Kidney tubule cell (primary cell): ENCODE results near the gene SNRPF.

Source experiments
- DNase-seq: peaks from one replicate; pipeline ENCODE4 v3.0.0-alpha.2; 2018; ENCODE audit warnings: low spot score

SNRPF gene

GRCh38 chr12:95859344-95859816, 628 bp downstream of the SNRPF start:
- peak; percentile 48 for DNase-seq

DNA sequence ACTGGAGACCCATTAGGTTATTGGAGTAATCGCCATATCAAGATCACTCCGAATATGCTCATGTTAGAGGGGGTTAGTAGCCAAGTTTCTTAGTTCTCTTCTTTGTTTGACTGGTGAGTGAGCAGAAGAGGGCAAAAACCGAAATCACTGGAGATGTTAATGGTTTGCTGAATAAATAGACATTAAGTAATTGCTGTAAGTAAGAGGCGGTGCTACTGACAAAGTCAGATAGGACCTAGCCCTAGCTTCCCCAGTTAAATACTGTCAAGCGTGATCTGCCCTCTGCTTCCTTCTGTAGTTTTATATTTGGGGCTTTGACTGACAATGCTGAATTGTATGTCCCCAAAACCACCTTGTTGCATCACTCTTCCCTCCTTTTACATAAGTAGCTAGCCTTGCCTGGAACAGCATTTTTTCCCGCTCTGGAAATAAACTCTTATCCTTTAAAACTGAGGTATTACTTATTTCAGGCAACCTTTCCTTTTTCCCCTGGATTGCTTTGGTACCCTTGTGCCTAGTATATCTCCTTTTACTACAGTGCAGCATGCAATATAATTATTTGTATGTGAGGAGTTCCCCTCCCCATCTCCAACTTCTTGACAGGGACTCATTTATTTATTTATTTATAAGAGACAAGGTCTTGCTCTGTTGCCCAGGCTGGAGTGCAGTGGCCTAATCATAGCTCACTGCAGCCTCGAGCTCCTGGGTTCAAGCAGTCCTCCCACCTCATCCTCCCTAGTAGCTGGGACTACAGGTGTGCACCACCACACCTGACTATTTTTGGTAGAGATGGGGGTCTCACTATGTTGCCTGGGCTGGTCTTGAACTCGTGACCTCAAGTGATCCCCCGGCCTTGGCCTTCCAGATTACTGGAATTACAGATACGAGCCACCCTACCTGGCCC, 1.4 kb downstream of the SNRPF start:
- DNase-seq = peak; percentile 9

GRCh38 chr12:95862038-95862437, 3.3 kb downstream of the SNRPF start:
- no peak for DNase-seq

DNA sequence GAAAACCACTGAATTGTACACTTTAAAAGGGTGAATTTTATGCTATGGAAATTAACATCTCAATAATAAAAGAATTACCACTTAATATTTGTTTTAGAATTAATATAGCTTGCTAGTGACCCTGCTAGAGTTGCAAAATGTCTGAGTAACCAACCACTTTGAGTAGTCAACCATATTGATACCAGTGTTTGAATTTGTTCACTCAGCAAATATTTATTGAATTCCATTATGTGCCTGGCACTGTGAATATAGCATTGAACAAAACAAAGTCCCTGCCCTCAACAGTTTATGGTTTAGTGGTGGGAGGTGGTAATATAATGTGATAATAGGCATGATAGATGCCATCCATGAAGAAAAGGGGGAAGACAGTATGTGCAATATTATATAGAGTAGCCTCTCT, 4.6 kb downstream of the SNRPF start:
- no peak for DNase-seq

- no peak for DNase-seq
These were observed 12.1 kb downstream of the SNRPF start for GRCh38 chr12:95870897-95871296.

- DNase-seq = no peak
These were observed 15.7 kb downstream of the SNRPF start for GRCh38 chr12:95874452-95874851.

DNA sequence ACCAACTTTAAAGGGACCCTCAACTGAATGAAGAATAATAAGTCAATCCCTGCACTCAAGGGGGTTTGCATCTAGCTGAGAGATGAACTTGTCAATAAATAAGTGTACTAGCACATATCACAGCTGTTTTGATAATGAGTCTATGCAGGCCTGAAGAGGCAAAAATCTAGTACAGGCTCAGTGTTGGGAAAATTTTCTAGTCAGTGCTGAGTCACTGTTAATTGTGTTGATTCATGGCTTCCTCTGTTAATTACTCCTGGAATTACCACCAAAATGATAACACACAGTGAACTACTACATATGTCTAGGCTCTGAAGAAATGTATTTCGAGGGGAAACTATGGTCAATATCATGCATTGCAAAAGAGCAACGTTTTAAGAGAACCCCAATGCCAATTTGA, 18.9 kb downstream of the SNRPF start:
- DNase-seq = peak; percentile 18

DNA sequence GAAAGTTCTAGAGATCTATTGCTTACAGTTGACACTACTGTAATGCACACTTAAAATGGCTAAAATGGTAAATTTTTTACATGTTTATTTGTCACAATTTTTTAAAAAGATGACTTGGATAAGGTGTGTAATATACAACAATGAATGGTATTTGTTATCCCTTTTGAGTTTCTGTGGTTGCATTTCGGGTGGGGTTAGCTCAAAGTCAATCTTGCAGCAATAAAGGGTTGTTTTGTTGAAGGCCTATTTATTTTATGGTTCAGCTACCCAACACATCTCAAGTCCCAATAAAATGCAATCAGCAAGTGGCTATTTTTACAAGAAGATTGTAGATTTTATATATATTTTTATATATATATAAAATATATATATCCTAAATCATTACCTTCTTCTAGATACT, 22.1 kb downstream of the SNRPF start:
- DNase-seq = no peak

GRCh38 chr12:95881331-95881955, 22.7 kb downstream of the SNRPF start:
- DNase-seq = no peak

DNA sequence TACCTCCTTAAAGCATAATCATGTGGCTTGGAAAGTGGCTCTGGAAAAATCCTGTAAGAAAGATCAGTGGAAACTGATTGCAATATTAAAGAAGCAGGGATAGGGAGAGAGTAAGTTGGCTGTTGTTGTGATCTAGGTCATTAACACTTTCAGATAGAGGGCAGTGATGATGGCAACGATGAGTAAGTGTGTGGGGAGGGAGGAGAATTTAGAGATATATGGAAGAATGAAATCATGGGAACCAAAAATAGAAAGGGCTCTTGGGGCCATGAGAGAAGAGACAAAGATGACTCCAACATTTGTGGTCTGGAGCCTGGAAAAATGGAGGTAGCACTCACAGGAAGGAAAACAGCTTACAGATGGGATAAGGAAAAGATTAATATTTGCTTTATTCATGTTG, 23.3 kb downstream of the SNRPF start:
- peak; percentile 26 for DNase-seq

GRCh38 chr12:95882873-95883272, 24.1 kb downstream of the SNRPF start:
- no peak for DNase-seq

- DNase-seq = no peak
These were observed 26.2 kb downstream of the SNRPF start for GRCh38 chr12:95884998-95885397.

DNA sequence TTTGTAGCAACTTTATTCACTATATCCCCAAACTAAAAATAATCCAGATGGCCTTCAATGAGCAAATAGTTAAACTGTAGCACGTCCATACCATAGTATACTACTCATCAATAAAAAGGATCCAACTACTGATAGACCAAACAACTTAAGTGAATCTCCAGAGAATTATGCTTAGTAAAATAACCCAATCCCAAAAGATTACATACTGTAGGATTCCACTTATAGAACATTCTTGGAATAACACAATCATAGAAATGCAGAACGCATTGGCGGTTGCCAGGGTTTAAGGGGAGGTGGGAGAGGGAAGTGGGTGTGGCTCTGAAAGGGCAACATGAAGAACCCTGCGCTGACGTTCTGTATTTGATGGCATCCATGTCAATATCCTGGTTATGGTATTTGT, 28.6 kb downstream of the SNRPF start:
- no peak for DNase-seq

GRCh38 chr12:95890958-95891357, 32.2 kb downstream of the SNRPF start:
- DNase-seq = no peak

- DNase-seq = no peak
These were observed 38.1 kb downstream of the SNRPF start for GRCh38 chr12:95896846-95897245.

DNA sequence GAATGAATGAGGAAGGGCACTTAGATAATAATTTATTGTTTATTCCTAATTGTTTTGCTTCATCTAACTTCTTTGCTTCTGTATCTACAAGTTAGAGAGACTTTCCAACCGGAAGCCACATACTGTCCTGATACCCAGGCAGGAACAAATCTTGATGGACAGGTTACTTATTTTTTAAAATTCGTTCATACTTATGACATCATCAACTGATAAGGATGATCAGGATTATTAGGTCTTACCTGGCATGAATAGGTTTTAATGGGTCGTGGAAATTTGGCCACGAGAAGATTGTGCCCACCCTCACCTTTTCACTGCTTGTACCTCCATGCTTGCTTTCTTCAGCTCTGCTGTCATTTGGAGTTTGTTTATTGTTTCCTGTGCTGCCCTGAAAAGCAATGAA, 39.3 kb downstream of the SNRPF start:
- DNase-seq = no peak

DNA sequence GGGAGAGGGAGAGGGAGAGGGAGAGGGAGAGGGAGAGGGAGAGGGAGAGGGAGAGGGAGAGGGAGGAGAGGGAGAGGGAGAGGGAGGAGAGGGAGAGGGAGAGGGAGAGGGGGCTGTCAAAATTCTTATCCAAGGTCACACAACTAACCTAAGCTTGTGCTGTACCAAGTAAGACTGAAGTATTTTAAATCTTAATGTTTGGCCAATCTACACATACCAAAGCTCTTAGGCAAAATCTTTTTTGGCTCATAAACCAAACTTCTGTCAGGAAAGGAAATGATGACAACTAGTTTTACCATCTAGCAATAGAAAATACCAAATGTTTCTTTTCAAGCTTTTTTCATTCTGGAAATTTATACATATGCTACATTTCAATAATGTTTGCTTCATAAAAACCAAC, 49.8 kb downstream of the SNRPF start:
- DNase-seq = no peak

GRCh38 chr12:95909871-95910270, 51.1 kb downstream of the SNRPF start:
- no peak for DNase-seq
